ENCODE data around the gene KIF26B.

Gene KIF26B

GRCh38 chr1:245483247-245483646 is 328.5 kb downstream of the KIF26B start:
- Histone ChIP-seq H4K20me1 (ENCODE audit: insufficient read depth, low read length) (no peaks in the 10 kb centered on the region), H3K27ac (ENCODE audit: low read length) (no peak overlapping the region), H3K79me2 (ENCODE audit: insufficient read depth, low read length) (no peaks in the 10 kb centered on the region), H3K36me3 (ENCODE audit: insufficient read depth, low read length) (no peaks in the 10 kb centered on the region), H2AFZ (ENCODE audit: low read depth, low read length) (no peak overlapping the region), H3K4me1 (ENCODE audit: insufficient read depth, low read length) (no peaks in the 10 kb centered on the region), H3K4me2 (ENCODE audit: insufficient read depth, low read length) (no peak overlapping the region), H3K9me3 (ENCODE audit: insufficient read depth, low read length, severe bottlenecking) (no peaks in the 10 kb centered on the region), H3K4me3 (ENCODE audit: low read depth in 1 of 2, low read length in 2 of 2) (no peak overlapping the region), H3K27me3 (ENCODE audit: insufficient read depth, low read length, poor library complexity) (no peaks in the 10 kb centered on the region), H3K9ac (ENCODE audit: low read depth, low read length) (no peak overlapping the region)
- TF ChIP-seq EZH2 (IDR thresholded peaks at IDR 0.05; ENCODE audit: borderline replicate concordance, low read depth, low read length, severe bottlenecking) (no peak), CTCF (IDR thresholded peaks at IDR 0.05; ENCODE audit: borderline replicate concordance, extremely low read depth, low read length, poor library complexity, severe bottlenecking) (no peak)
- DNase-seq (no peak), ATAC-seq (ENCODE audit: insufficient read depth, low read depth) (no peak)

- H3K9me3 ChIP-seq (ENCODE audit: insufficient read depth, low read length, severe bottlenecking), result no peaks in the 10 kb centered on the region
- no peak overlapping the region for H2AFZ ChIP-seq (ENCODE audit: low read depth, low read length)
- H3K9ac ChIP-seq (ENCODE audit: low read depth, low read length), result no peak overlapping the region
- no peak for ATAC-seq (ENCODE audit: insufficient read depth, low read depth)
- no peak overlapping the region for H3K27ac ChIP-seq (ENCODE audit: low read length)
- H3K4me2 ChIP-seq (ENCODE audit: insufficient read depth, low read length), result no peak overlapping the region
- H3K4me1 ChIP-seq (ENCODE audit: insufficient read depth, low read length), result no peaks in the 10 kb centered on the region
- no peaks in the 10 kb centered on the region for H3K36me3 ChIP-seq (ENCODE audit: insufficient read depth, low read length)
- H3K27me3 ChIP-seq (ENCODE audit: insufficient read depth, low read length, poor library complexity), result no peaks in the 10 kb centered on the region
- no peak overlapping the region for H3K4me3 ChIP-seq (ENCODE audit: low read depth in 1 of 2, low read length in 2 of 2)
- TF ChIP-seq CTCF (IDR thresholded peaks at IDR 0.05; ENCODE audit: borderline replicate concordance, extremely low read depth, low read length, poor library complexity, severe bottlenecking) (no peak), EZH2 (IDR thresholded peaks at IDR 0.05; ENCODE audit: borderline replicate concordance, low read depth, low read length, severe bottlenecking) (no peak)
- DNase-seq, result no peak
- no peaks in the 10 kb centered on the region for H4K20me1 ChIP-seq (ENCODE audit: insufficient read depth, low read length)
- no peaks in the 10 kb centered on the region for H3K79me2 ChIP-seq (ENCODE audit: insufficient read depth, low read length)
These were observed 329.4 kb downstream of the KIF26B start for GRCh38 chr1:245484176-245484575.

GRCh38 chr1:245485996-245486395 is 331.2 kb downstream of the KIF26B start:
- no peaks in the 10 kb centered on the region for H4K20me1 ChIP-seq (ENCODE audit: insufficient read depth, low read length)
- no peak overlapping the region for H3K4me3 ChIP-seq (ENCODE audit: low read depth in 1 of 2, low read length in 2 of 2)
- no peaks in the 10 kb centered on the region for H3K79me2 ChIP-seq (ENCODE audit: insufficient read depth, low read length)
- no peak overlapping the region for H3K27ac ChIP-seq (ENCODE audit: low read length)
- no peak overlapping the region for H2AFZ ChIP-seq (ENCODE audit: low read depth, low read length)
- H3K4me1 ChIP-seq (ENCODE audit: insufficient read depth, low read length), result no peaks in the 10 kb centered on the region
- DNase-seq (no peak), ATAC-seq (ENCODE audit: insufficient read depth, low read depth) (no peak)
- H3K4me2 ChIP-seq (ENCODE audit: insufficient read depth, low read length), result no peak overlapping the region
- no peak overlapping the region for H3K9ac ChIP-seq (ENCODE audit: low read depth, low read length)
- TF ChIP-seq CTCF (IDR thresholded peaks at IDR 0.05; ENCODE audit: borderline replicate concordance, extremely low read depth, low read length, poor library complexity, severe bottlenecking) (no peak), EZH2 (IDR thresholded peaks at IDR 0.05; ENCODE audit: borderline replicate concordance, low read depth, low read length, severe bottlenecking) (no peak)
- H3K27me3 ChIP-seq (ENCODE audit: insufficient read depth, low read length, poor library complexity), result no peaks in the 10 kb centered on the region
- no peaks in the 10 kb centered on the region for H3K9me3 ChIP-seq (ENCODE audit: insufficient read depth, low read length, severe bottlenecking)
- H3K36me3 ChIP-seq (ENCODE audit: insufficient read depth, low read length), result no peaks in the 10 kb centered on the region

All from DND-41 (cell line).